OCI-LY7 (cell line): ENCODE measurements around the gene FNDC5.

Experiments used
- EZH2phosphoT487 ChIP-seq: fragments of 200-600 bp; sonication (generic); IDR thresholded peaks from 2 replicates; pipeline ENCODE4 v1.6.1; 2018; ENCODE audit warnings: low read depth, borderline replicate concordance, mild to moderate bottlenecking, mixed run types, antibody characterized with exemption, low read length, moderate library complexity, mixed read lengths
- TF ChIP-seq, protein P1 (sequence below): fragments of 200-600 bp; sonication (generic); conservative IDR thresholded peaks from 2 replicates; pipeline ENCODE4 v1.5.1; 2014; ENCODE audit warnings: mild to moderate bottlenecking, antibody characterized with exemption, low read length, moderate library complexity, mixed read lengths

GRCh38 chr1:32904797-32905196 is 34.1 kb upstream of the FNDC5 start:
- TF ChIP-seq, protein P1, sequence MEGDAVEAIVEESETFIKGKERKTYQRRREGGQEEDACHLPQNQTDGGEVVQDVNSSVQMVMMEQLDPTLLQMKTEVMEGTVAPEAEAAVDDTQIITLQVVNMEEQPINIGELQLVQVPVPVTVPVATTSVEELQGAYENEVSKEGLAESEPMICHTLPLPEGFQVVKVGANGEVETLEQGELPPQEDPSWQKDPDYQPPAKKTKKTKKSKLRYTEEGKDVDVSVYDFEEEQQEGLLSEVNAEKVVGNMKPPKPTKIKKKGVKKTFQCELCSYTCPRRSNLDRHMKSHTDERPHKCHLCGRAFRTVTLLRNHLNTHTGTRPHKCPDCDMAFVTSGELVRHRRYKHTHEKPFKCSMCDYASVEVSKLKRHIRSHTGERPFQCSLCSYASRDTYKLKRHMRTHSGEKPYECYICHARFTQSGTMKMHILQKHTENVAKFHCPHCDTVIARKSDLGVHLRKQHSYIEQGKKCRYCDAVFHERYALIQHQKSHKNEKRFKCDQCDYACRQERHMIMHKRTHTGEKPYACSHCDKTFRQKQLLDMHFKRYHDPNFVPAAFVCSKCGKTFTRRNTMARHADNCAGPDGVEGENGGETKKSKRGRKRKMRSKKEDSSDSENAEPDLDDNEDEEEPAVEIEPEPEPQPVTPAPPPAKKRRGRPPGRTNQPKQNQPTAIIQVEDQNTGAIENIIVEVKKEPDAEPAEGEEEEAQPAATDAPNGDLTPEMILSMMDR, result no peak
- TF ChIP-seq EZH2phosphoT487, result no peak
